Medulla oblongata (tissue), 1 donor: Measurements from ENCODE around the gene PPARGC1A.

Source experiments
- DNase-seq: peaks from one replicate; pipeline ENCODE4 v3.0.0-alpha.2; 2015; ENCODE audit errors: extremely low spot score

The PPARGC1A gene

GRCh38 chr4:23881674-23882337 is 8.0 kb downstream of the PPARGC1A start:
- no peak for DNase-seq

GRCh38 chr4:23881052-23881501 is 8.8 kb downstream of the PPARGC1A start:
- DNase-seq, result no peak

GRCh38 chr4:23878912-23879732 is 10.7 kb downstream of the PPARGC1A start:
- no peak for DNase-seq

- no peak for DNase-seq
These were observed 11.5 kb downstream of the PPARGC1A start for GRCh38 chr4:23878246-23878891.

- DNase-seq, result no peak
These were observed 12.1 kb downstream of the PPARGC1A start for GRCh38 chr4:23877758-23878229.

- no peak for DNase-seq
These were observed 13.3 kb downstream of the PPARGC1A start for GRCh38 chr4:23876418-23877089.

GRCh38 chr4:23875317-23875716 is 14.5 kb downstream of the PPARGC1A start:
- DNase-seq, result no peak

- no peak for DNase-seq
These were observed 15.3 kb downstream of the PPARGC1A start for GRCh38 chr4:23874536-23874901.

- DNase-seq, result no peak
These were observed 15.9 kb downstream of the PPARGC1A start for GRCh38 chr4:23873717-23874535.

- no peak for DNase-seq
These were observed 18.4 kb downstream of the PPARGC1A start for GRCh38 chr4:23871426-23871825.

- DNase-seq, result no peak
These were observed 23.3 kb downstream of the PPARGC1A start for GRCh38 chr4:23866450-23867075.

- no peak for DNase-seq
These were observed 27.9 kb downstream of the PPARGC1A start for GRCh38 chr4:23861897-23862296.

GRCh38 chr4:23860919-23861318 is 28.9 kb downstream of the PPARGC1A start:
- no peak for DNase-seq

GRCh38 chr4:23857367-23857959 is 32.4 kb downstream of the PPARGC1A start:
- peak; percentile 89 for DNase-seq

- DNase-seq, result no peak
These were observed 33.2 kb downstream of the PPARGC1A start for GRCh38 chr4:23856630-23857029.

GRCh38 chr4:23855912-23856605 is 33.8 kb downstream of the PPARGC1A start:
- no peak for DNase-seq

- no peak for DNase-seq
These were observed 35.7 kb downstream of the PPARGC1A start for GRCh38 chr4:23853986-23854660.

GRCh38 chr4:23851464-23851863 is 38.4 kb downstream of the PPARGC1A start:
- DNase-seq, result no peak

- no peak for DNase-seq
These were observed 42.7 kb downstream of the PPARGC1A start for GRCh38 chr4:23847158-23847557.
